ENCODE results near the gene PGRMC1.

The PGRMC1 gene

GRCh38 chrX:119235872-119236622 lies at the start of gene PGRMC1:
Gene PGRMC1, plus strand, starts transcription at chrX:119236285. Its CDS starts 79 bp downstream, at chrX:119236364.
- TF ChIP-seq CTCF (IDR thresholded peaks at IDR 0.05), result no peak
- no peak for TF ChIP-seq ZFX (IDR thresholded peaks at IDR 0.05; ENCODE audit: borderline replicate concordance)
- H3K27ac ChIP-seq, result peak within 1 kb of the TSS; percentile 70

- TF ChIP-seq CTCF (IDR thresholded peaks at IDR 0.05) (no peak), ZFX (IDR thresholded peaks at IDR 0.05; ENCODE audit: borderline replicate concordance) (no peak)
- H3K27ac ChIP-seq, result no peak overlapping the region
These were observed 49.3 kb upstream of the PGRMC1 start for GRCh38 chrX:119186763-119187162.

- TF ChIP-seq ZFX (IDR thresholded peaks at IDR 0.05; ENCODE audit: borderline replicate concordance) (no peak), CTCF (IDR thresholded peaks at IDR 0.05) (no peak)
- no peak overlapping the region for H3K27ac ChIP-seq
These were observed 48.8 kb upstream of the PGRMC1 start for GRCh38 chrX:119187298-119187697.

- TF ChIP-seq ZFX (IDR thresholded peaks at IDR 0.05; ENCODE audit: borderline replicate concordance) (no peak), CTCF (IDR thresholded peaks at IDR 0.05) (no peak)
- H3K27ac ChIP-seq, result no peak overlapping the region
These were observed 47.0 kb upstream of the PGRMC1 start for GRCh38 chrX:119189115-119189514.

GRCh38 chrX:119189595-119189994 lies 46.5 kb upstream of the PGRMC1 start:
- H3K27ac ChIP-seq, result no peak overlapping the region
- TF ChIP-seq CTCF (IDR thresholded peaks at IDR 0.05), result no peak
- TF ChIP-seq ZFX (IDR thresholded peaks at IDR 0.05; ENCODE audit: borderline replicate concordance), result no peak

- no peak for TF ChIP-seq ZFX (IDR thresholded peaks at IDR 0.05; ENCODE audit: borderline replicate concordance)
- no peak for TF ChIP-seq CTCF (IDR thresholded peaks at IDR 0.05)
- no peak overlapping the region for H3K27ac ChIP-seq
These were observed 45.9 kb upstream of the PGRMC1 start for GRCh38 chrX:119190091-119190681.

GRCh38 chrX:119190831-119191230 lies 45.3 kb upstream of the PGRMC1 start:
- TF ChIP-seq CTCF (IDR thresholded peaks at IDR 0.05) (no peak), ZFX (IDR thresholded peaks at IDR 0.05; ENCODE audit: borderline replicate concordance) (no peak)
- no peak overlapping the region for H3K27ac ChIP-seq

Data from 22Rv1 (cell line).